Activated effector memory CD4-positive, alpha-beta T cell treated with anti-CD3 and anti-CD28 coated beads, Interleukin-2, amount 50 U/mL, for 16 hours (primary cell): ENCODE measurements around the gene S100PBP.
"Not testable (repeated sequence)": the region's sequence is repeated elsewhere in the genome, so short reads cannot be mapped to it uniquely, and the experiment has no call there.

Source experiments
- DNase-seq: peaks from one replicate; pipeline ENCODE4 v3.0.0-alpha.2; 2020

S100PBP gene

GRCh38 chr1:32786856-32787255 is 30.6 kb upstream of the S100PBP start:
- no peak for DNase-seq

- not testable (repeated sequence) for DNase-seq
These were observed 28.1 kb upstream of the S100PBP start for GRCh38 chr1:32789356-32789755.

GRCh38 chr1:32791881-32792280 is 25.6 kb upstream of the S100PBP start:
- DNase-seq, result no peak

- DNase-seq, result not testable (repeated sequence)
These were observed 21.7 kb upstream of the S100PBP start for GRCh38 chr1:32795763-32796162.

- DNase-seq, result no peak
These were observed 20.0 kb upstream of the S100PBP start for GRCh38 chr1:32797456-32797855.

- no peak for DNase-seq
These were observed 19.3 kb upstream of the S100PBP start for GRCh38 chr1:32798191-32798590.

GRCh38 chr1:32798679-32799416 is 18.6 kb upstream of the S100PBP start:
- no peak for DNase-seq

- DNase-seq, result peak; percentile 72
These were observed 16.2 kb upstream of the S100PBP start for GRCh38 chr1:32801096-32801715.

GRCh38 chr1:32804460-32804859 is 13.0 kb upstream of the S100PBP start:
- not testable (repeated sequence) for DNase-seq

GRCh38 chr1:32806290-32806689 is 11.2 kb upstream of the S100PBP start:
- DNase-seq, result no peak

- DNase-seq, result no peak
These were observed 10.4 kb upstream of the S100PBP start for GRCh38 chr1:32806910-32807523.

- DNase-seq, result no peak
These were observed 8.9 kb upstream of the S100PBP start for GRCh38 chr1:32808580-32808979.

- no peak for DNase-seq
These were observed 7.1 kb upstream of the S100PBP start for GRCh38 chr1:32810358-32810757.

GRCh38 chr1:32811265-32811664 is 6.2 kb upstream of the S100PBP start:
- no peak for DNase-seq

GRCh38 chr1:32811917-32812316 is 5.5 kb upstream of the S100PBP start:
- DNase-seq, result no peak

- DNase-seq, result no peak
These were observed 3.3 kb upstream of the S100PBP start for GRCh38 chr1:32813941-32814739.

- no peak for DNase-seq
These were observed 736 bp upstream of the S100PBP start for GRCh38 chr1:32816676-32817158.

- DNase-seq, result peak; percentile 76
These were observed 648 bp downstream of the S100PBP start for GRCh38 chr1:32817815-32818786.

GRCh38 chr1:32818804-32819541 is 1.5 kb downstream of the S100PBP start:
- DNase-seq, result no peak

- no peak for DNase-seq
These were observed 7.7 kb downstream of the S100PBP start for GRCh38 chr1:32825181-32825580.

- no peak for DNase-seq
These were observed 10.9 kb downstream of the S100PBP start for GRCh38 chr1:32828341-32828740.
